GM23338 (cell line): ENCODE measurements around the gene CDC42BPG.

Source experiments
- CTCF ChIP-seq, 2 experiments: fragments of 200-600 bp in 1 of 2; sonication (generic) in 1 of 2; conservative IDR thresholded peaks; 2 replicates each; pipeline versions ENCODE4 v1.5.1 to v1.6.1; 2016 to 2017; ENCODE audit warnings: antibody characterized with exemption in 2 of 2, low read depth in 2 of 2, mild to moderate bottlenecking in 2 of 2, moderate library complexity in 1 of 2
- EZH2 ChIP-seq: fragments of 200-600 bp; sonication (generic); IDR thresholded peaks from one replicate; pipeline ENCODE4 v1.8.0; 2017; ENCODE audit warnings: antibody characterized with exemption, mild to moderate bottlenecking, low read depth; ENCODE audit not compliant: unreplicated experiment
- POLR2AphosphoS5 ChIP-seq: IDR thresholded peaks from 2 replicates; pipeline ENCODE4 v1.6.1; 2016; ENCODE audit warnings: antibody characterized with exemption, low read depth
- REST ChIP-seq: IDR thresholded peaks from one replicate; pipeline ENCODE4 v1.6.1; 2018; ENCODE audit warnings: antibody characterized with exemption; ENCODE audit not compliant: unreplicated experiment

GRCh38 chr11:64868904-64869570 is 24.6 kb upstream of the CDC42BPG start:
- no peak for TF ChIP-seq POLR2AphosphoS5
- TF ChIP-seq EZH2 = no peak
- no peak for TF ChIP-seq CTCF (conservative IDR thresholded peaks at IDR 0.05; ENCODE audit: low read depth in 2 of 2)
- TF ChIP-seq REST = no peak
